GM13976 (cell line): ENCODE data around the gene C2CD4C.
"Not testable (repeated sequence)": the region's sequence is repeated elsewhere in the genome, so short reads cannot be mapped to it uniquely, and the experiment has no call there.

Experiments used
- DNase-seq: peaks from one replicate; pipeline ENCODE4 v3.0.0; 2012; ENCODE audit warnings: low spot score
- CTCF ChIP-seq: IDR thresholded peaks from 2 replicates; pipeline ENCODE4 v1.5.1; 2012; ENCODE audit warnings: borderline replicate concordance, mild to moderate bottlenecking; ENCODE audit not compliant: insufficient read depth; ENCODE audit errors: extremely low read depth, missing control alignments, control extremely low read depth
- in situ Hi-C: fragments of 300-500 bp; cut with MboI; formaldehyde crosslinking; loops from one replicate; pipeline ENCODE4 v1.12.0; 2022; ENCODE audit warnings: low sequenced_read_pairs, mixed read lengths, inconsistent platforms; ENCODE audit not compliant: unreplicated experiment

The C2CD4C gene

DNA sequence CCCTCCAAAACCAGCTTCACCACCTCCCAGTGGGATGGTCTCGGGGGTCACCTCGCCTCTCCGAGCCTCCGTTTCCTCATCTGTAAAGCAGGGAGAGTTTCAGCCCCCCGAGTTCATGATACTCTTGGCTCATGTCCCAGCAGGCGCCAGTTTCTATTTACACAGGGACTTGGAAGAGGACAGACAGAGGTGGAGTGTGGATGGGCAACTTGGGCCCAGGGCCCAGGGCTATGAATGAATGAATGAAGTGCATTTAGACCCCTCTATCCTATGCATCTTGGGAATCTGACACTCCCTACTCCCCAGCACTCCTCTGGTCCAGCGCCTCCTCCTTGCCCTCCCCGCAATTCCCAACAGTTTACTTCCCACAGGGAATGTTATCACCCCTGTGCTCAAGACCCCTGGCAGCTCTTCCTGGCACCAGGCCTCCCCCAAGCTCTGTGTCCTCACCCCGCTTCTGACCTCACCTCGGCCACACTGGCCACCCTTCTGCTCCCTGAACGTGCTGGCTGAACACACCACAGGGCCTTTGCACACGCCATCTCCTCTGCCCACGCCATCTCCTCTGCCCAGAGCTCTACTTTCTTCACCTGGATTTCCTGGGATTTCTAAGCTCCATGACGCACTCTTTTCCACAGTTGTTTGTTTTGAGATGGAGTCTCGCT lies 4.9 kb upstream of the C2CD4C start:
- no peak for TF ChIP-seq CTCF
- in situ Hi-C loops, result no loop called here
- no peak for DNase-seq

- in situ Hi-C loops, result no loop called here
- no peak for TF ChIP-seq CTCF
- DNase-seq, result no peak
These were observed 3.7 kb upstream of the C2CD4C start for GRCh38 chr19:412356-413355.

GRCh38 chr19:411723-412355 lies 2.9 kb upstream of the C2CD4C start:
- no peak for TF ChIP-seq CTCF
- DNase-seq, result no peak
- in situ Hi-C loops, result no loop called here

DNA sequence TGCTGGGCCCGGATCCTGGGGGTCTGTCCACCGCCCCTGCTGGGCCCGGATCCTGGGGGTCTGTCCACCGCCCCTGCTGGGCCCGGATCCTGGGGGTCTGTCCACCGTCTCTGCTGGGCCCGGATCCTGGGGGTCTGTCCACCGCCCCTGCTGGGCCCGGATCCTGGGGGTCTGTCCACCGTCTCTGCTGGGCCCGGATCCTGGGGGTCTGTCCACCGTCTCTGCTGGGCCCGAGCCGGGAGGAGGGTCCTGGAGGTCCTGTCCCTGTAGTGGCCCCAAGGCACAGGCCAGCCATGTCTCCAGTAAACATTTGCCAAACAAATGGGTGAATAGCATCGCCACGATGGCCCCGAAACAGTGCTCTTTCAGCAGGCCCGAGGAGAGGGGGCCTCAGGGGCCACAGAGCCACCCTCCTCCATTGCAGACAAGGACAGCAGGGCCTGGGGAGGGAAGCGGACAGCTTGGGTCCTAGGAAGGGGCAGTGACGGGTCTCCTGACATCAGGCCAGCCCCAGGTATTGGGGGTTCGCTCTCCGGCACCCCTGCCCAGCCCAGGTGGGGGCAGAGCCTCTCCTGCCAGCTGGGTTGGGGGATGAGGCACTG lies 2.3 kb upstream of the C2CD4C start:
- in situ Hi-C loops, DNase-seq: not testable (repeated sequence)

- in situ Hi-C loops, result no loop called here
- no peak for TF ChIP-seq CTCF
- DNase-seq, result no peak
These were observed 1.4 kb upstream of the C2CD4C start for GRCh38 chr19:410243-410781.

DNA sequence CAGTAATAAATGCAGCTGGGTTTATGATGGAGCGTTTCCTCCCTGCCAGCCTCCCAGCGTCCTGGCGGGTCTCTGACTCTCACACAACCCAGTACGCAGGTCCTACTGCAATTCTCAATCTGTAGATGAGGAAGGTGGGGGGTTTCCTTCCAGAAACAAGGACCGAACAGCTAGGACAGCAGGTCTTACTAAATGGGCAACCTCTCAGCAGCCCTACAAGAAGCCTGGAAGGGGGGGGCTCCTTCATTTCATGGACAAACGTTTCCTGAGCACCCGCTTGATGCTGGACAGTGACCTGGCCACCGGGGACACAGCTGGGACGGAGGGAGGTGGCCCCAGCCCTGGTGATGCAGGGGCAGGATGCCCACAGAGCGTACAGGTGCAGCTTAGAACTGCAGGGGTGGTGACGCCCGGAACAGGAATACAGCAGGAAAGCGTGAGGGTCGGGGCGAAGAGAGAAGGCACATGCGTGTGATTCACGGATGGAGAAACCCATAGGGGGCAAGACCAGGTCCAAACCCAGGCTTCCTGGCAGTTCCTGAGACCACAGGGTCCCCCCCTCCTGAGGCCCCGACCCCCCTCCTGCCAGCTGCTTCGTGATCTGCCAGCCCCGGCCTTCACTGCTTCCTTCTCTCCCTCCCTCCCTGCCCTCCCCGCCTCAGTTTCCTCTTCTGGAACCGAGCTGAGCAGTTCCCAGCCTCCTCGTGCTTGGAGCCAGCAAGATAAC lies 732 bp upstream of the C2CD4C start:
- no peak for DNase-seq
- in situ Hi-C loops, result no loop called here
- no peak for TF ChIP-seq CTCF
